ENCODE results near the gene NEMP1.
"Not testable (repeated sequence)": the region's sequence is repeated elsewhere in the genome, so short reads cannot be mapped to it uniquely, and the experiment has no call there.

Gene NEMP1

GRCh38 chr12:57051011-57051410 is 27.6 kb downstream of the NEMP1 start:
- no peak for DNase-seq

GRCh38 chr12:57049890-57050289 is 28.7 kb downstream of the NEMP1 start, which contains the start of gene MYO1A:
Gene MYO1A, minus strand, starts transcription at chr12:57050129. Its CDS starts 1,806 bp downstream, at chr12:57048323.
- peak; percentile 32 for DNase-seq

DNA sequence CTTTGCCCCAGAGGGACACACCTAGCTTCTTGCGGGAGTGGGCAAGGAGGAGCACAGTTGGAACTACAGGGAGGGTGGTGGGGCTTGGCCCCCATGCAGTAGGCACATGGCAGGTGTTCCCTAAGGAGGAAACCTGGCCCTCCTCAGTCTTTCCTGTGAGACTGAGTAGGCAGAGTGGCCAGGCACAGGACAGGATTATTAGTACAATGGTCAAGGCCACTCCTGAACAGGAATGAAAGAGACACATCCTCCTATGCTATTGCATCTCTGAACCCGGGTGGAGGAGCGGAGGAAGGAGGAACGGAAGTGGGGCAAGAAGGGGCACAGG is 29.5 kb downstream of the NEMP1 start:
- no peak for DNase-seq

DNA sequence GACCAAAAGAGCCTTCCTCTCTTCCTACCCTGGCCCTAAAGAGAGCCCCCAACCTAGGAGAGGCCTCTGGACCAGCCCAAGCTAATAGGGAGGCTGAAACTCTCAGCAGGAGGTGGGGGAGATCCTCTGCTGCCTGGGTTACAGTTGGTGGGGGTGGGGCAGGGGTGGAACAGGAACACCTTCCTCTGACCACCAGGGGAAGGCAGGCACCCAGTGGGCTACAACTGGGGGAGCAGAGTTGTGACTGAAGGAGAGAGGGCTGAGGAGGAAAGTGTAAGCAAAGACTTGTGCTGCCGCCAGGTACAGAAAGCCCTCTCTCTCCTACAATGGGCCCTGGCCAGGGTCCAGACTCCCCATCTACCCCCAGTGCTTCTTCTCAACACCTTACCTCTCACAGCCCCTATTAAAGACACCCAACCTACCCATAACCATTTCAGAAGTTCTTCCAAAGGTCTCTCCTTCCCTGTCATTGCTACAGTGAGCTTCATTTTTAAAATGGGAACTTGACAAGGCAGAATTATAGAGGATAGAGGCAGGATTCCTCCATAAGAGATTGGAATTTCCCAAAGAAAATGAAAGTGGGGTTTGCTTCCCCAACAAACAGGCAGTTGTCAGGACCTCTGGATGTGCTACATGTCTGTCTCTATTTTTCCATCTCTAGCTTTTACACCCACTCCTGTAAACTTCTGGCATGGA is 30.0 kb downstream of the NEMP1 start:
- no peak for DNase-seq

- no peak for DNase-seq
Observed at GRCh38 chr12:57047981-57048380, 30.6 kb downstream of the NEMP1 start.

DNA sequence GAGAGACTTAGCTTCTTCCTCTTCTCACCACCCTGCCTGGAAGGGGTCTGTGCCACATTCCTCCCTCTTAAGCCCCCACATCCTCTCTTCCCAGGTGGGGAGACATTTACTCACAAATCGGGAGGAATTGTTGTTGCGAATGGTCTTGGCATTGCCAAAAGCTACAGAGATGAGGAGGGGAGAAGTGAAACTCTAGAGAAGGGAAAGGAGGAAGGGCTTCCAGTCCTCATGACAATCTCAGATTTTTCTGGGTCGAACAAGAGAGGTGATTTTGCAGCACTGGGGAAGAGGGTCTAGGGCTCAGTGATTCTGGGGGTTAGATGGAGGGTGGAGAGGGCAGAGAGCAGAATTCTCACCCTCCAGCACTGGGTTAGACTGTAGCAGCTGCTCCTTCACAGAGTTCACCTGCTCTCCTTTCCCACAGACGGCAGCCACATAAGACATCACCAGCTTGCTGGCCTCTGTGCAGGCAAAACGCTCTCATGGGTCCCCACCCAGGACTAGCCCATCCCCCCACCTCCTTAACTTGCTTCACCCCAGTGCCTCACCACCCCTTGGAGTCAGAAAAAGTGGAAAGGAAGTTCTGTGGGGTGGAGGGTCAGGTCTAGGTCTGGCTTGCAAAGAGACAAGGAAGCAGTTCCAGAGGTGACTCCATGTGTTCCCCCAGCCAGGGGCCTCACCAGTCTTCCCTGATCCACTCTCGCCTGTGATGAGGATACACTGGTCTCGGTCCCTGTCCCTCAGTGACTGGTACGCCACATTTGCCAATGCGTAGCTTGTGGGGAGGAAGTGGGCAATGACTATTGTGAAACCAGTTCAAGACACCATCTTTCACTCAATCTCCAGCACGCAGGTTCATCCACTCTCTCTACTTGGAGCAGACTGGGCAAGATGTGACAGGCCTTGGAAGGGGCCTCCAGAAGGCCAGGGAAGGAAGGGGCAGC is 31.4 kb downstream of the NEMP1 start:
- DNase-seq: peak; percentile 68

- no peak for DNase-seq
Observed at GRCh38 chr12:57046086-57046791, 32.4 kb downstream of the NEMP1 start.

DNA sequence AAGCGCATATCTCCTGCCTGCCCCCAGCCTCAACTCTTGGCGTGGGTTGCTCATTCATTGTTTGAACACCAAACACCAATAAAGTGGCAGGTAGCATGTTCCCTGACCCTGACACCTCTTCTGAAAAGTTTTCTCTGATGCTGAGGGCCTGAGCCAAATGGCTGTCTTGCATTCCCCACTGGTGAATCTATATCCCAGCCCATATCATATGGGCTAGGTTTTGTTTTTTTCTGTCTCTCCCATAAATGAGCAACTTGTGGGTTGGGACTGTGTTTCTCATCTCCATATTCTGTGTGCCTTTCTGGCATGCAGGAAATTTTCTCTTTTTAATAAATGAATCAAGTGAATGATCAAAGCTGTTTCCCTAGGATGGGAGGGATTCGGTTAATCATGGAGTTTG is 33.7 kb downstream of the NEMP1 start:
- DNase-seq: no peak

DNA sequence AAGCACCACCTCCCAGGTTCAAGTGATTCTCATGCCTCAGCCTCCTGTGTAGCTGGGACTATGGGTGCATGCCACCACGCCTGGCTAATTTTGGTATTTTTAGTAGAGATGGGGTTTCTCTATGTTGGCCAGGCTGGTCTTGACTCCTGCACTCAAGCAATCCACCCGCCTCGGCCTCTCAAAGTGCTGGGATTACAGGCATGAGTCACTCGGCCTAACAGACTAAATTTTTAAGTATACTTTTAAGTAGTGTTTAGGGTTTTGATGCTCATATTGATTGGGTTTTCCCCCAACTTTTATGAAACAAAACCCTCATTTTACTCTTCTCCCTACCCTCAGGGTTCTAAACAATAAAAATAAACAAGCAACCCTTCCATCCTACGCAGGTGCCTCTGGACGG is 34.1 kb downstream of the NEMP1 start:
- DNase-seq: no peak

DNA sequence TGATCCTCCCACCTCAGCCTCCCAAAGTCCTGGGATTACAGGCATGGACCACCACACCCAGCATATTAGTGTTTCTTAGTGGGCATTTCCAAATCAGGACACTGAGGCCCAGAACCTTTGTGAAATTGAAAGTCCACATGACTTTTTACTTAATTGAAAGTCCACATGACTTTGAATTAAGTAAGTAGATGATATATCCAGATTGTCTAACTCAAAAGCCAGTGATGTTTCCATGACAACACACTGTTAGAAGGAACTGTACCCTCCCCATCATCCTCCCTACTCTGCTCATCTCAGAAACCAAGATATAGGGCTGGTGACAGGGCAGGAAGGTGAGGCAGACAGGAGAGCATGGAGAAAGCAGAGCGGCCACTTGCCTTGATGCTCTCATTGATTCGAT is 35.9 kb downstream of the NEMP1 start:
- no peak for DNase-seq

DNA sequence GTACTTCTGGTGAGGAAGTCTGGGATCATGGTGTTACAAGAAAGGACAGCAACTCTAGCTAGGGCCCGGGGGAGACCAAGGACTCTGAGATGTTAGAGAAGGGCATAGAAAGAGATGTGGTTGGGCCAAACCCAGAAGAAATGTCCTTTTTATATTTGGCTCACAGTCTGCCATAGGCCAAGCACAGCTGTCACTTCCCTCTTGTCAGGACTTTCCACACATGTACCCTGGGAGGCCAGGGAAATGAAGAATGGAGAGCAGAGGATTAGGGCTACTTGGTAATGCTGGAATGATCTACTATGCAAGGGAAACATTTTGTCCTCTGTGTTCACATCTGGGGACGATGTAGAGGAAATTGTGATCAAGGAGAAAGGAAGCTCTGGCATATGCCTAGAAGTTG is 37.8 kb downstream of the NEMP1 start:
- no peak for DNase-seq

- no peak for DNase-seq
Observed at GRCh38 chr12:57040211-57040610, 38.4 kb downstream of the NEMP1 start.

GRCh38 chr12:57039016-57039798 is 39.4 kb downstream of the NEMP1 start:
- DNase-seq: peak; percentile 75

DNA sequence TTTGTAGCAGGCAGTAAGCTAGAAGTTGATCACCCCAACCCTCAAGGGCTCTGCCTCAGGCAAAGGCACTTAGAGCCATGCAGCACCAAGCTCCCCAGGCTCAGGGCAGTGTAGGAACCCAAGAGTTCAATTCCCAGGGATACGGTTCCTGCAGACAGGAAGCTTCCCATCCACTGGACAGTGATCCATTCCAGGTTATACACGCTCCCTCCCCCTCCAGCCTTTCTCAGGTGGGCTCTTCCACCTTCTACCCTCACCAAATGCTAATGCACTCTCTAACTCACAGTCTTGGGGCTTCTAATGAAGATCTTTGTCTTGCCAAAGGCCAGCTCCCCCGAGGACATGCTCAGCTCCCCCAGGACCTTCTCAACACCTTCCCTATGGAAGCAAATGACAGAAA is 41.3 kb downstream of the NEMP1 start:
- no peak for DNase-seq

DNA sequence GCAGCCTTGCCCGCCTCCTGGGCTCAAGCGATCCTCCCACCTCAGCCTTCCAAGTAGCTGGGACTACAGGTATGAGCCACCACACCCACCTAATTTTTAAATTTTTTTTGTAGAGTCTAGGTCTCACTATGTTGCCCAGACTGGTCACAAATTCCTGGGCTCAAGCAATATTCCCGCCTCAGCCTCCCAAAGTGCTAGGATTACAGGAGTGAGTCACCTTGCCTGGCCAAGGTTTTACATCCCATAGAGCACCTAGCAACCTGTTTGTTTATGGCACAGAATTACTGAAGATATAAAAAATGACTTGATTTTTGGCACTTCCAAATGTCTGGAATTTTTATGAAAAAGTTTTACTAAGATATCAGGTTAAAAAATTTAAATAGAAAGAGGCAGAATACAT is 45.2 kb downstream of the NEMP1 start:
- no peak for DNase-seq

DNA sequence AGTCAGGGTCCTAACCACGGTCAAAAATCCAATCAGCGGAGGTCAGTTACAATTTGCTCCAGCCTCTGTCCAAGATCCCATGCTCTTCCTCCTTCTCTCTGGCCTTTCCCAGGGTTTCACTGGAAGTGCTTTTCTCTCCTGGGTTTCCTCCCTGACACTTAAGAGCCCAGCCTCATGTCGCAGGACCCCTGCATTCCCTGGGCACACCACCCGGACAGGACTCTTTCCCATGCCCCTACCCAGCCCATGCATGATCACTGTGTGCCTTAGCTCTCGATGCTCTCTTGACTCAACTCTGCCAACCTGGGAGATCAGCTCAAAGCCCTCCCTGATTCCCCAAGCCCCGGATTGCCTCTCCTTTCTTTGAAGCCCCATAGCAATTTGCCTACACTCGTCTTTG is 46.8 kb downstream of the NEMP1 start:
- no peak for DNase-seq

DNA sequence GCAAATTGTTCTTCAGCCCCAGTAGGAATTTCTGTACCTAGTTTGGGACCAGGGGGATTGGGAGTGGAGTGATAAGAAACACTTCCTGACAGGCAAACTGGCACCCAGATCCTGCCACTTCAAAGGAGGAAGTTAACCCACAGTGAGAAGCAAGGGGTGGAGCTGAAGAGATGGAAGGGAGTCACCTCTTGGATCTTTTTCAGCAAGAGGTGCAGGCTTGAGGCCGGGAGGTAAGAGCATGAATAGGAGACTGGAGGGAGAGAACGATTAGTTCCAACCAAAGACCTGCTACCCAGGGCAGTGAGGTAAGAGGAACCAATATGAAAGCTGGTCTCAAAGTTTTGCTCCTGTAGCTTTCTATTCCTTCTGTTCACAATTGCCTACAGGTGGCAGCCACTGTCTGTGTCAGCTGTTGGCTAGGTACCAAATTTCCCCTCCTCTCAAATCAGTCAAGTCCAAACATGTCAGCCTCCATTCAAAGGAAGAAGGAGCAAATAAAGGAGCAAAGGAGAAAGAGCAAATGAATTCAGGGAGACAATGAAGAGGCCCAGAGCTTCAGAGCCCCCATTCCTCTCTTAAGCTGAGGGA is 47.4 kb downstream of the NEMP1 start:
- DNase-seq: peak; percentile 73

DNA sequence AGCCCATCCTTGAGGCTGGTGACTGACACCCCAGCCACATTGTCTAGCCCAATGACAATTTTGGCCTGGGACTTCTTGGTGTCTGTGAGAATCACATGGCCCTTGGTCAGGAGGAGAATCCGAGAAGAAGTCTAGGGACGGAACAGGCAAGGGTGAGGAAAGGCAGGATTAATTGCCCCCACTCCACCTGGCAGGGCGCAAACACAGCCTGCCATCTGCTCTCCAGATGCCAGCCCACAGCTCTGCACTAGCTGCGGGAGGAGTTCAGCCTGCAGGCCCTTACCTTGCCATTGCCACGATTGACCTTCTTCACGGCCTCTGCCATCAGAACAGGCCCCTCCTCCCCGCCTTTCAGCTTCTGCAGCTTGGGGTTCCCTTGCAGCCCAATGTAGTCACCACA is 49.1 kb downstream of the NEMP1 start:
- no peak for DNase-seq

DNA sequence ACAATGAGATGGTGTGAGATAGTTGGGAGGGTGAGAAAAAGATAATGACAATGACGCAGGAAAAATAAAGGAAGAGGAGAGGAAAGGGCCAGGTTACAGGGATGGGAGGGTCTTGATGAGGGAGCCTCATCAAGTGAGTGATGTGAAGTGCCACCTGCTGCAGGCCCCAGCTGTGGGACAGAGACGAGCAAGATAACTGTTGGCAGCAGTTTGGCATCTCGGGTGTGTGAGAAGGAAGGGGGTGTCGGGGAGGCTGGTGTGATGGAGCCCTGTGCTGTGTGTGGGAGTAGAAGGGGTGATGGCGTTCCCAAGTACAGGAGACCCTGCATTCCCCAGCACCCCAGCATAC is 50.8 kb downstream of the NEMP1 start:
- peak; percentile 69 for DNase-seq

- DNase-seq: peak; percentile 71
Observed at GRCh38 chr12:57027011-57027804, 51.4 kb downstream of the NEMP1 start.

GRCh38 chr12:57025196-57025595 is 53.4 kb downstream of the NEMP1 start:
- DNase-seq: no peak

DNA sequence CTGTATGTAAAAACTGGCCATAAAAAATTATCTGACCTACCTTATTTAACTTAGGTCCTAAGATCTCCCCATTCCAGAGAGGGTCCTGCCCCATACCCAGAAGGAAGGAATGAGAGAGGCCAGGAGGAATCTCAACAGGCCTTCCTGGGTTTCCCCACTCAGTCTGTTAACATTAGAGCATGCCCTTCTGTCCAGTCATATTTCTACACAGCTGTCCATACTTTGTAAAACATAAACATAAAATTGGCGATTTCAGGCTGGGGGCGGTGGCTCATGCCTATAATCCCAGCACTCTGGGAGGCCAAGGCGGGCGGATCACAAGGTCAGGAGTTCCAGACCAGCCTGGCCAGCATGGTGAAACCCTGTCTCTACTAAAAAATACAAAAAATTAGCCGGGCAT is 56.3 kb downstream of the NEMP1 start:
- not testable (repeated sequence) for DNase-seq

Data from hematopoietic multipotent progenitor cell treated with erythropoietin and hydrocortisone succinate and interleukin-3 and kit ligand, for 6 days (in vitro differentiated cells).